Mammary epithelial cell (primary cell): ENCODE data around the gene IFNGR1.

ENCODE experiments used
- CTCF ChIP-seq, 2 donors: IDR thresholded peaks in 1 of 2; conservative IDR thresholded peaks in 1 of 2; 2 replicates each; pipeline ENCODE4 v1.5.1; 2011 to 2012; ENCODE audit warnings: inconsistent platforms in 2 of 2, low read length in 2 of 2, mild to moderate bottlenecking in 2 of 2, control low read depth in 1 of 2, low read depth in 1 of 2; ENCODE audit not compliant: insufficient read depth in 1 of 2; ENCODE audit errors: extremely low read depth in 1 of 2
- EZH2 ChIP-seq: IDR thresholded peaks from 2 replicates; pipeline ENCODE4 v1.6.1; 2012; ENCODE audit warnings: low read length, inconsistent platforms, borderline replicate concordance

- TF ChIP-seq CTCF (conservative IDR thresholded peaks at IDR 0.05 in 1 of 2, IDR thresholded peaks at IDR 0.05 in 1 of 2; ENCODE audit: extremely low read depth in 1 of 2, insufficient read depth in 1 of 2, low read depth in 1 of 2, low read length in 2 of 2) (no peak), EZH2 (no peak)
These were observed 10.9 kb downstream of the IFNGR1 start for GRCh38 chr6:137208279-137208678.
